ENCODE results near the gene CMTM6. TPM values are rescaled to one million over a fixed set of nuclear protein-coding genes. Genes with fewer than 3 reads are reported as not detected.

Gene CMTM6
- total and polyA plus RNA-seq, 10 of the 15 experiments (the other 5 are each of a cell fraction or from before 2014, with no cell fraction given), result 27.1 to 97.3 (median 61.4) TPM

- TF ChIP-seq BCL3 (IDR thresholded peaks at IDR 0.05; ENCODE audit: borderline replicate concordance, insufficient read depth, low read depth, low read length, poor library complexity, severe bottlenecking), result no peak
- no peak for TF ChIP-seq SMC3 (IDR thresholded peaks at IDR 0.05; ENCODE audit: borderline replicate concordance, low read length)
- no peak for TF ChIP-seq HDAC6 (IDR thresholded peaks at IDR 0.05; ENCODE audit: unreplicated experiment)
- no peak for TF ChIP-seq E4F1 (IDR thresholded peaks at IDR 0.05; ENCODE audit: borderline replicate concordance, partially characterized antibody)
- no peak for TF ChIP-seq MEF2B (IDR thresholded peaks at IDR 0.05; ENCODE audit: partially characterized antibody, poor library complexity, severe bottlenecking)
- no peak for TF ChIP-seq ATF3 (IDR thresholded peaks at IDR 0.05; ENCODE audit: borderline replicate concordance, extremely low read depth, low read depth, low read length)
- no peak for TF ChIP-seq ESRRA (IDR thresholded peaks at IDR 0.05; ENCODE audit: low read length)
Observed at GRCh38 chr3:32498252-32498651, 4.4 kb downstream of the CMTM6 start (continued).

Measured in GM12878 (cell line).